Mucosa of gallbladder (tissue), 1 donor: ENCODE results near the gene PKD1L1. TPM values are rescaled to one million over a fixed set of nuclear protein-coding genes. Genes with fewer than 3 reads are reported as not detected.

Source experiments
- DNase-seq: peaks from one replicate; pipeline ENCODE4 v3.0.0-alpha.2; 2020; ENCODE audit warnings: low spot score
- total RNA-seq: library from RNA; stranded (reverse); gene quantifications from one replicate; pipeline ENCODE4 v1.2.1, GENCODE V29; 2021
- donor health status: DM: no; HTN: no; CAD: no.

PKD1L1 gene
- total RNA-seq, 1 donor from 2014 or later: 0.20 TPM

GRCh38 chr7:47735431-47736345 is 212.6 kb downstream of the PKD1L1 start:
- DNase-seq: no peak

GRCh38 chr7:47734949-47735291 is 213.3 kb downstream of the PKD1L1 start:
- DNase-seq: no peak

DNA sequence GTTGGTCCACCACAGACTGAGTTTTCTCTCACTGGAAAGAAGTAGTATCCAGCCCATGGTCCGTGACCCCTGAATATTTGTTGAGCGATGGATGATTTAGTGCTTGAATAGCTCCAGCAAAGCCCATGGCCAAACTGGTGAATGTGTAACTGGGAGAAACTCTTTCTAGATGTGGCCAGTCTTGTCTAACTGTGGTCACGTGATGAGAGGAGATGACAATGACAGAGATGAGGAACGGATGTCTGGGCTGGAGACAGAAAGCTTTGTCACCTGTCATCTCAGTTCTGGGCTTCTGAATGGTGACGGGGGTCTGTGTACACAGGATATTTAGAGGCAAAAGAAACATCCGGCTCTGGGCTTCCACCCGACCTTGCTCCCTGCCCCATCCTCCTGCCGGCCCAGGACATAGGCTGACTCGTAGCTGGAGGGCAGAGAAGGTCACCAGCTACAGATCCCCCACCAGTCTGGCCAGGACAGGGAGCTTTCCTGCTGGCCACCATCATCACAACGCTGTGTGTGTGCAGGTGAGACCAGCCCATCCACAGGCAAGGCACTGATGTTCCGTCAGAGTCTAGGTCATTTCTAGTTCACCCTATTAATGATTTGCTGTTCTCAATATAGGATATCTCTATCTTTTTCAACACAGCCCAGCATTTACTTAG is 213.8 kb downstream of the PKD1L1 start:
- no peak for DNase-seq

GRCh38 chr7:47730142-47730541 is 218.1 kb downstream of the PKD1L1 start:
- DNase-seq: no peak

GRCh38 chr7:47726047-47726726 is 222.1 kb downstream of the PKD1L1 start:
- no peak for DNase-seq

DNA sequence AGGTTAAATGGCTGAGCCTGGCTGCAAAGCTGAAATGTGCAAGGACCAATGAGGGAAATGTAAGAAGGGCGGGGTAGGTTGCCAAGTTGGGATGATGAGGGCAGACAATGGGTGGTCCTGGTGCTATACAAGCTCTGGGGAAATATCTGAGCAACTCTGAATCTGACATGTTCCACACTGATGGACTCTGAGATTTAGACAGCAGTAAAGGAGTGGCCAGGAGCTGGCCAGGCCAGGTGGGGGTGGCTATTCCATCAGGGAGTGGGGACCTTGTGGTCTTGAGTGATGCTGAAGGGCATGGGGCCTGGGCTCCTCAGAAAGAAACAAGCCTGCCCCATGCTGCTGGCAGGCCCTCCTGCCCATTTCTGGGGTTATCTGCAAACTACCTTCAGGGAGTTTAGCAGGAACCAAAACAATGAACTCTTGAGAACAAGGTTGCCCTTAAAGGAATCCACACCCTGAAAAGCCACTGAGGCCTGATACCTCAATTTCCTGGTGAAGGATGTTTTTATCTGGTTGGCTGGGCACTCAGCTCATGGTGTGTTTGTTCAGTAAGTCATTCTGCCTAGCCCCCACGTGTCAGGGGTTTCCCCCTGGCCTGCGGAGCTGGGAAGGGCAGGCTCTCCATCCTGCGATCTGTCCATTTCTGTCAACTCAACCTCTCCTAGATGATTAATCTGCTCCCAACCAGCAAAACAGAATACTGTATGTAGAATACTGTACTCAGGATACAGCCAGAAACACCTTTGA is 223.1 kb downstream of the PKD1L1 start:
- peak; percentile 56 for DNase-seq

Other genes starting within 250 kb of the PKD1L1 start
- 27.4 TPM for gene HUS1, start 31.1 kb upstream of the PKD1L1 start, total RNA-seq
- not detected for gene SUN3, start 80.6 kb upstream of the PKD1L1 start, total RNA-seq
- gene C7orf57, start 87.1 kb upstream of the PKD1L1 start, total RNA-seq: not detected
- gene UPP1, start 140.8 kb upstream of the PKD1L1 start, total RNA-seq: 16.8 TPM
- 2.8 TPM for gene ABCA13, start 223.0 kb upstream of the PKD1L1 start, total RNA-seq